K562 (cell line): ENCODE data around the gene EEPD1. TPM values are rescaled to one million over a fixed set of nuclear protein-coding genes. Genes with fewer than 3 reads are reported as not detected.
A peak's percentile ranks its signal among the peaks of the same experiment; 100 is the strongest.

ENCODE experiments used
- ATAC-seq: fragments of 200-7000 bp; cut with Tn5 transposase; 3 replicates; pipeline ENCODE4 v1.9.1; 2020; ENCODE audit warnings: moderate library complexity
- BruUV-seq: library from RNA; stranded (reverse); fragments of 400-500 nt; replicated peaks from 2 replicates; lab custom pipeline; 2021; lab: Mats Ljungman, UMichigan
- CTCF ChIA-PET: fragments of 300-600 bp; formaldehyde crosslinking; extraction: SDS; loops from one replicate; lab custom pipeline; 2021; ENCODE audit warnings: low intra/inter-chr PET ratio; lab: Yijun Ruan, JAX
- POLR2A ChIA-PET: fragments of 300-600, 350-650 bp; sonication (Branson Sonifier 250); formaldehyde crosslinking; extraction: SDS; loops from one replicate; lab custom pipeline; 2021; ENCODE audit warnings: antibody characterized with exemption, inconsistent platforms; lab: Yijun Ruan, JAX
- DNase-seq, 4 experiments: peaks; one replicate each; pipeline versions ENCODE4 v3.0.0 to v3.0.0-alpha.2; 2011 to 2018; ENCODE audit warnings: low spot score in 3 of 4, mixed read lengths in 3 of 4; ENCODE audit errors: extremely low read depth in 1 of 4
- FAIRE-seq: peaks from 2 replicates; lab custom pipeline; 2011; peaks lifted over from hg19 to GRCh38; lab: Jason Lieb, UNC
- H2AFZ ChIP-seq: 2 replicates; pipeline ENCODE4 v1.6.0; 2011; ENCODE audit warnings: low read depth, low read length, control low read depth, inconsistent platforms
- H3K27ac ChIP-seq: fragments of 200-600 bp; 3 replicates; pipeline ENCODE4 v1.8.0; 2011; ENCODE audit warnings: low read depth, mild to moderate bottlenecking, control low read depth, inconsistent platforms, low read length, moderate library complexity, mixed read lengths; ENCODE audit errors: extremely low read depth
- H3K27me3 ChIP-seq, 2 experiments: fragments of 300-600 bp in 1 of 2; 2 replicates in 1 of 2; 3 replicates in 1 of 2; pipeline versions ENCODE4 v1.6.0 to v1.8.0; 2011; ENCODE audit warnings: inconsistent platforms in 2 of 2, low read length in 2 of 2, mild to moderate bottlenecking in 1 of 2, mixed read lengths in 1 of 2, moderate library complexity in 1 of 2; ENCODE audit not compliant: control insufficient read depth in 2 of 2, insufficient read depth in 2 of 2
- H3K36me3 ChIP-seq: fragments of 300-600 bp; 3 replicates; pipeline ENCODE4 v1.8.0; 2011; ENCODE audit warnings: mild to moderate bottlenecking, low read length, inconsistent platforms; ENCODE audit not compliant: control insufficient read depth, insufficient read depth
- H3K4me1 ChIP-seq, 2 experiments: fragments of 200-600 bp in 1 of 2; replicated peaks in 1 of 2; 2 replicates in 1 of 2; 3 replicates in 1 of 2; pipeline versions ENCODE4 v1.5.1 to v1.8.0; 2011; ENCODE audit warnings: inconsistent platforms in 2 of 2, low read length in 2 of 2, mild to moderate bottlenecking in 1 of 2, mixed read lengths in 1 of 2, moderate library complexity in 1 of 2; ENCODE audit not compliant: control insufficient read depth in 2 of 2, insufficient read depth in 2 of 2
- H3K4me2 ChIP-seq: 2 replicates; pipeline ENCODE4 v1.6.1; 2011; ENCODE audit warnings: low read length, control low read depth, inconsistent platforms, mixed read lengths; ENCODE audit not compliant: insufficient read depth
- H3K4me3 ChIP-seq: fragments of 200-600 bp; sonication (generic), shearing (Covaris generic); 2 replicates; pipeline ENCODE4 v1.5.1; 2016; ENCODE audit warnings: control low read depth, inconsistent platforms
- H3K79me2 ChIP-seq: fragments of 200-600 bp; 3 replicates; pipeline ENCODE4 v1.8.0; 2011; ENCODE audit warnings: low read length, inconsistent platforms; ENCODE audit not compliant: control insufficient read depth, insufficient read depth
- H3K9ac ChIP-seq, 2 experiments: 2 replicates each; pipeline versions ENCODE4 v1.6.0 to v1.6.1; 2011; ENCODE audit warnings: low read depth in 2 of 2, low read length in 2 of 2, control low read depth in 1 of 2, inconsistent platforms in 1 of 2, mild to moderate bottlenecking in 1 of 2, mixed read lengths in 1 of 2; ENCODE audit not compliant: insufficient read depth in 1 of 2
- H3K9me1 ChIP-seq: one replicate; pipeline ENCODE4 v1.6.0; 2011; ENCODE audit warnings: inconsistent platforms, mild to moderate bottlenecking, low read length, moderate library complexity; ENCODE audit not compliant: control insufficient read depth, insufficient read depth
- H3K9me3 ChIP-seq: replicated peaks from 2 replicates; pipeline ENCODE4 v1.5.1; 2011; ENCODE audit warnings: low read depth, low read length, inconsistent platforms; ENCODE audit not compliant: control insufficient read depth, insufficient read depth
- H4K20me1 ChIP-seq: replicated peaks from 2 replicates; pipeline ENCODE4 v1.6.1; 2011; ENCODE audit warnings: low read length, inconsistent platforms, mixed read lengths; ENCODE audit not compliant: control insufficient read depth, insufficient read depth
- ATF6 ChIP-seq: sonication (generic); formaldehyde crosslinking; IDR thresholded peaks from 2 replicates; pipeline ENCODE4 v1.4.0; 2020; ENCODE audit warnings: mild to moderate bottlenecking, missing genetic modification reagents
- BCOR ChIP-seq: fragments of 450-650 bp; IDR thresholded peaks from 2 replicates; pipeline ENCODE4 v1.6.1; 2016
- KDM1A ChIP-seq, 2 experiments: fragments of 450-650 bp; IDR thresholded peaks; 2 replicates each; pipeline ENCODE4 v1.6.1; 2016; ENCODE audit warnings: mild to moderate bottlenecking in 2 of 2
- LARP7 ChIP-seq: fragments of 450-650 bp; IDR thresholded peaks from 2 replicates; pipeline ENCODE4 v1.6.1; 2016
- PHTF2 ChIP-seq: fragments of 250-450 bp; sonication (Bioruptor Pico); IDR thresholded peaks from 2 replicates; pipeline ENCODE4 v1.5.0; 2021; ENCODE audit warnings: mild to moderate bottlenecking
- RBM25 ChIP-seq: fragments of 200-400 bp; formaldehyde crosslinking; IDR thresholded peaks from 2 replicates; pipeline ENCODE4 v1.6.1; 2018; ENCODE audit warnings: low read length, low read depth, moderate library complexity; ENCODE audit not compliant: severe bottlenecking
- RCOR1 ChIP-seq, 2 experiments: IDR thresholded peaks; 2 replicates each; pipeline ENCODE4 v1.6.1; 2012; ENCODE audit warnings: low read depth in 2 of 2, low read length in 2 of 2, borderline replicate concordance in 1 of 2, improper control_type of control experiment in 1 of 2
- ZFP36 ChIP-seq: fragments of 150-350 bp; IDR thresholded peaks from 2 replicates; pipeline ENCODE4 v1.6.1; 2018; ENCODE audit warnings: low read length, low read depth; ENCODE audit not compliant: partially characterized antibody
- ZNF644 ChIP-seq: fragments of 200-800 bp; sonication (Bioruptor generic); IDR thresholded peaks from 2 replicates; pipeline ENCODE4 v1.6.1; 2016; ENCODE audit warnings: low read depth, missing genetic modification characterization, missing compliant biosample characterization
- WGBS: fragments of 100-300 bp; shearing (Covaris generic); methylation state at CpG from one replicate; pipeline ENCODE4 v1.1.6; 2016; ENCODE audit warnings: low coverage, mixed read lengths; ENCODE audit not compliant: insufficient coverage; ENCODE audit errors: missing lambda C conversion rate; 5-methylcytosine and 5-hydroxymethylcytosine counted together
- in situ Hi-C: fragments of 300-500 bp; cut with MboI; formaldehyde crosslinking; loops from 4 replicates; pipeline ENCODE4 v1.15.0; 2018; ENCODE audit warnings: inconsistent platforms, mixed read lengths
- intact Hi-C: fragments of 100-400 bp; cut with micrococcal nuclease; formaldehyde crosslinking; loops from 2 replicates; pipeline ENCODE4 v1.14.2; 2022
- polyA plus RNA-seq, 8 experiments: library from polyadenylated mRNA; depleted of rRNA in 4 of 8; stranded (reverse) in 5 of 8; unstranded in 3 of 8; fragments of >200 nt; fragmentation: Nextera tagmentation in 2 of 8; fragmentation: Illumina TruSeq in 1 of 8; extraction: Ambion mirVana in 2 of 8; extraction: Trizol in 1 of 8; gene quantifications; 2 replicates each; pipeline versions ENCODE4 v1.2.1 to v1.2.3, GENCODE V29; 2011 to 2014; ENCODE audit warnings: inconsistent platforms in 1 of 8, missing spikeins in 1 of 8
- total RNA-seq, 7 experiments: library from RNA; depleted of rRNA in 6 of 7; stranded (reverse); fragments of >200 nt in 6 of 7; fragmentation: Illumina TruSeq in 2 of 7; extraction: Trizol in 2 of 7; gene quantifications; 2 replicates each; pipeline versions ENCODE4 v1.2.1 to v1.2.3, GENCODE V29; 2011 to 2021; ENCODE audit warnings: low replicate concordance in 1 of 7
- TF ChIP-seq, protein P1 (sequence below): fragments of 450-650 bp; IDR thresholded peaks from 2 replicates; pipeline ENCODE4 v1.6.1; 2016; ENCODE audit warnings: borderline replicate concordance

EEPD1 gene
- total and polyA plus RNA-seq, 9 of the 15 experiments (the other 6 are each of a cell fraction or from before 2014, with no cell fraction given): 0.01 to 1.5 (median 0.74) TPM; not detected in 1

GRCh38 chr7:36103837-36104561, 49.1 kb upstream of the EEPD1 start:
- Histone ChIP-seq H3K9me1 (no peaks in the 10 kb centered on the region), H4K20me1 (no peaks in the 10 kb centered on the region), H3K9me3 (no peaks in the 10 kb centered on the region), H3K27me3 (peaks cover 0 to 4% of the 10 kb centered on the region in 2 experiments; a peak in 1 of 5 replicates), H3K36me3 (no peaks in the 10 kb centered on the region), H2AFZ (no peak overlapping the region), H3K4me3 (no peak overlapping the region), H3K4me2 (no peak overlapping the region), H3K4me1 (peaks cover 5% of the 10 kb centered on the region in 2 experiments; a peak in 2 of 5 replicates)
- ATAC-seq: no peak
- CTCF ChIA-PET: no interaction called here
- in situ Hi-C loops (no loop called here), intact Hi-C loops (loop anchor here (1.0 kb wide), 1 partner anchor 10 kb away; no protein-coding TSS in a partner anchor)
- no TSS peak for BruUV-seq
- FAIRE-seq: no peak
- DNase-seq: no peak
- TF ChIP-seq PHTF2 (CRISPR knock-in tag) (no peak), RCOR1 (IDR thresholded peaks at IDR 0.05; ENCODE audit: borderline replicate concordance in 1 of 2, low read depth in 2 of 2, low read length in 2 of 2) (peak in 1 of 2 experiments; percentile 39; a peak in 1 of 4 replicates), RBM25 (peak; percentile 98), ZNF644 (tag) (no peak), BCOR (peak; percentile 87), ZFP36 (peak; percentile 84), ATF6 (no peak), KDM1A (IDR thresholded peaks at IDR 0.05) (peak; percentile 30 to 63; a peak in 3 of 4 replicates), LARP7 (no peak)
- TF ChIP-seq, protein P1, sequence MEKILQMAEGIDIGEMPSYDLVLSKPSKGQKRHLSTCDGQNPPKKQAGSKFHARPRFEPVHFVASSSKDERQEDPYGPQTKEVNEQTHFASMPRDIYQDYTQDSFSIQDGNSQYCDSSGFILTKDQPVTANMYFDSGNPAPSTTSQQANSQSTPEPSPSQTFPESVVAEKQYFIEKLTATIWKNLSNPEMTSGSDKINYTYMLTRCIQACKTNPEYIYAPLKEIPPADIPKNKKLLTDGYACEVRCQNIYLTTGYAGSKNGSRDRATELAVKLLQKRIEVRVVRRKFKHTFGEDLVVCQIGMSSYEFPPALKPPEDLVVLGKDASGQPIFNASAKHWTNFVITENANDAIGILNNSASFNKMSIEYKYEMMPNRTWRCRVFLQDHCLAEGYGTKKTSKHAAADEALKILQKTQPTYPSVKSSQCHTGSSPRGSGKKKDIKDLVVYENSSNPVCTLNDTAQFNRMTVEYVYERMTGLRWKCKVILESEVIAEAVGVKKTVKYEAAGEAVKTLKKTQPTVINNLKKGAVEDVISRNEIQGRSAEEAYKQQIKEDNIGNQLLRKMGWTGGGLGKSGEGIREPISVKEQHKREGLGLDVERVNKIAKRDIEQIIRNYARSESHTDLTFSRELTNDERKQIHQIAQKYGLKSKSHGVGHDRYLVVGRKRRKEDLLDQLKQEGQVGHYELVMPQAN: no peak
- TF ChIP-seq, all 486 proteins: peak for 5
- no peaks in the 10 kb centered on the region for H3K79me2 ChIP-seq
- H3K27ac ChIP-seq: no peak overlapping the region
- POLR2A ChIA-PET: interaction anchor here (0.7 kb wide), 1 partner anchor 8 kb away, joined by 3 read pairs; no protein-coding TSS in a partner anchor
- H3K9ac ChIP-seq: no peak overlapping the region
- 0% methylated on average over 3 of the region's 3 CpGs for WGBS
